Muscle of arm (tissue), 12 donors: ENCODE measurements around the gene BMPR1A. TPM values are rescaled to one million over a fixed set of nuclear protein-coding genes. Genes with fewer than 3 reads are reported as not detected.

Experiments used
- DNase-seq: peaks from one replicate; pipeline ENCODE4 v3.0.0-alpha.2; 2013
- polyA plus RNA-seq, 12 donors: library from polyadenylated mRNA; unstranded; fragments of 120-200 nt; gene quantifications; one replicate each; pipeline ENCODE4 v1.2.1, GENCODE V29; 2013; ENCODE audit not compliant: insufficient read length in 12 of 12

The BMPR1A gene
- polyA plus RNA-seq, 12 donors: 16.3 to 65.1 (median 55.2) TPM; not detected in 1

DNA sequence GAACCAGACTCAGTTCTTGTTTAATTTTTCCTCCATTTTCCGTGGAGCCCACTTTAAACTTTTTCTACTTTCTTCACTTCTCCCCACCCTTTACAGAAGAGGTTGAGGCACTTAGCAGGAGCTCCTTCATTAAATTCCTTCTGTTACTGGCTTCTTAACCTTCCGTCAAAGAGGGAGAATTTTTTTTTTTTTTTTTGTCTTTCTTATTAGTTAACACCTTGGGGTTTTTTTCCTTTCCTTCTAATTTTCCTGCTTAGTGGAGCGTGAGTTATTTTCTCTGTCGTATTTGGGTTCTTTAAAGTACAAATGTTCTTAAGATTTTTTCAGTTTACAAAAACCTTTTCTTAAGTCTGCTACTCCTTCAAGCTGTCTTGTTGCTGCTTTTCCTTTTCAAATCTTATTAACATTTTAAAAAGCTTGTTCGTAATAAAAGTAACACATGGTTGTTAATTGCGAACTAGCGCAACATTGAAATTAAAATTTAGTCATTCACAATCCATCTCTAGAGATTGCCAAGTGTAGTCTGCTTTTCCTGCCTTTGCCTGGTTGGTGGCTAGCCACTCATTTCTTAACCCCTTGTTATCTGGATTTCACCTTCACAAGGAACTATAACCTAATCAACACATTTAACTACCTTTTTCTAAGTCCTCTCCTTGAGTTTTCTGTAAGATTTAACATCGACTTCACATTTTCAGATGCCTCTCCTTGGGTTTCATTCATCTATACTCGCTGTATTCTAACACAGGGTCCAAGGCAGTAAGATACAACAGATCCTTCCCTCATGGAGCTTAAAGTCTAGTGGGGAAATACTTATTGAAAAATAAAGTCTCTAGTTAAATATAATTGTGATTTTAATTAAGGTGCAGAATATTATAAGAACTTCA is 2.0 kb downstream of the BMPR1A start:
- no peak for DNase-seq

DNA sequence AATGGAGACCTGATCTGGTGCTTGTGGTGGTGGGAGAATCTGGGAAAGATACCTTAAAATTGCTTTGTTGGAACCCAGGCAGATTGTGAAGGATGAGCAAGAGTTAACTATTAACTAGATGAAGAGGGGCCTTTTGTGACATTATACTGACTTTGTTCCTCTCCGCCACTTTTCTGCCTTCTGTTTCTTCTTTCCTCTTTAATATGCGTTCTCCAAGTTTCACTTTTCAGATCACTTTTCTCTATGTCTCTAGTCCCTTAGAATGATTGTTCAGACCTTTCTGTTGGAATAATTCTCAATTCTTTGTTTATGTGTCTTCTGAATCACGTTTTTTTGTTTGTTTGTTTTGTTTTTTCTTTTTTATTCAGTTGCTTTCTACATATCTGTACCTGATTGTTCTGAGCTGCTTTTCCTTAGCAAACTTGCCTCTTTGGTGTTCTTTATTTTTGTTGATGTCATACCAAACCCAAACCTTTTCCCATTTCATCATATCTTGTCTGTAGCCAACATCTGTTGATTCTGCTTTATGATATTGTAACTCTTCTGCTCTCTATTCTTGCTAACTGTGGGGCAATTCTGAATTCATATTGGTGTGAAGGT is 2.8 kb downstream of the BMPR1A start:
- no peak for DNase-seq

DNA sequence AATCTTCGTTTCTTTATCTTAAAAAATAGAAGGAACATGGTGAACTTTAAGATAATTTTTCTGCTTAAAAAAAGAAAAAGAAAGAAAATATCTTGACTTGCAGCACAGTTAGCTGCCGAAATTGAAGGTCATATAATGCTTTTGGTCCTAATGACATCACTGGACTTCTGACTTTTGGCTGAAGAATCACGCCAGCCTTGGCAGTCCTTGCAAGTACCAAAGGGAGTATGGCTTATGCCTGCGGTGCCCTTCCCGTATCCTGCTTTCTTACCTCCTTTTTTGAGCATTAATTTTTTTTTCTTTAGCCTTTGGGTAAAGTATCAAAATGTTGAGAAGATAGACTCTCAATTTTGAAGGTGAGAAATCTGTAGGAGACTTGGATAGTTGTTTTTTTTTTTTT is 7.0 kb downstream of the BMPR1A start:
- DNase-seq: no peak

DNA sequence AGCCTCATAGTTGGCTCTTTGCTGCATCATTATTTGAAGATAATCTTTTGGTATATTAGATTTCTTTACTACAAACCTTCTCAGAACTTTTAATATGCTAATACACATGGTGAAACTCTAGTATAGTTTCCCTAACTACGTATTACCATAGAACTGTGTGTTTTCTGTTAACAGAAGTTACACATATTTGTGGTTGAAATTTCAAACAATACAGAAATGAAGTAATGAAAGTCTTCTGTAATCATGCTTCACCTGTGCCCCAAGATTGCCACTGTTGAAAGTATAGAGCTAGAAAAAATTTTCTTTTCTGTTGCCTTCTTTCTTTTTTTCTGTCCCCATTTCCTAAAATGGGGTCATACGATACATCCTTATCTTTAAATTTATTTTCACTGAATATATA is 9.1 kb downstream of the BMPR1A start:
- DNase-seq: no peak

DNA sequence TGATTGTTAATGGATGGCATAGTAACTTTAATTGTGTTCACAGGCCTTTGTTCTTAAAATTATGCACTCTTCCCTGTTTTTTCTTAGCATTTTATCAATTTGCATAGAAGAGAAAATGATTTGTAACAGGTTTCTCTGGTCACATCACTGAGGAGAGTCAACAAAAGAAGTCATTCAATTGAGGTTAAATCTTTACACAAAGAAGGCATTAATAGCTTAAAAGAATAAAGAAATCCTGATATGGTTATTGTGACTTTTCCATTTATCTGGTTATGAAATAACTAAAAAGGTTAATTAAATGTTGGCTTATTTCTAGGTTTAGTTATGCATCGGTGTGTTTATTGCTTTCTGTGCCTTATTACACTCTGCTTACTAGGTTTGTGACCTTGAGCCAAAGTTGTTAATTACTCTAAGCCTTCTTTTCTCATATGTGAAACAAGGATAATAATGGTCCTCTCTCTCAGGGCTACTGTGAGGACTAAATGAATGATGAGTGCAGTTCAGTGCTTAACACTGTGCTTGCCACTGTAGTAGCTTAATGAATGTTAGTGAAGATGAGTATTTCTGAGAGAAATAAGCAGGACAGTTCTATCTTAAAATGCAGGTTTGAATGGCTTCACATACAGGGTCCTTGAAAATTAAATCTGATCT is 12.1 kb downstream of the BMPR1A start:
- no peak for DNase-seq

DNA sequence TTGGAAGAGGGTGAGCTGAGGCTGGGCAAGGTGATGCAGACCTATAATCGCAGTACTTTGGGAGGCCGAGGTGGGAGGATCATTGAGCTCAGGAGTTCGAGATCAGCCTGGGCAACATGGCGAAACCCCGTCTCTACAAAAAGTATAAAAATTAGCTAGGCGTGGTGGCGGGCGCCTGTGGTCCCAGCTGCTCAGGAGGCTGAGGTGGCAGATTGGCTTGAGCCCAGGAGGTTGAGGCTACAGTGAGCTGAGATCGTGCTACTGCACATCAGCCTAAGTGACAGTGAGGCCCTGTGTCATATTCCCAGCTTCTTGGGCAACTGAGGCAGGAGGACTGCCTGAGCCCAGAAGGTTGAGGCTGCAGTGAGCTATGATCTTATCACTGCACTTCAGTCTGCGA is 13.6 kb downstream of the BMPR1A start:
- no peak for DNase-seq

DNA sequence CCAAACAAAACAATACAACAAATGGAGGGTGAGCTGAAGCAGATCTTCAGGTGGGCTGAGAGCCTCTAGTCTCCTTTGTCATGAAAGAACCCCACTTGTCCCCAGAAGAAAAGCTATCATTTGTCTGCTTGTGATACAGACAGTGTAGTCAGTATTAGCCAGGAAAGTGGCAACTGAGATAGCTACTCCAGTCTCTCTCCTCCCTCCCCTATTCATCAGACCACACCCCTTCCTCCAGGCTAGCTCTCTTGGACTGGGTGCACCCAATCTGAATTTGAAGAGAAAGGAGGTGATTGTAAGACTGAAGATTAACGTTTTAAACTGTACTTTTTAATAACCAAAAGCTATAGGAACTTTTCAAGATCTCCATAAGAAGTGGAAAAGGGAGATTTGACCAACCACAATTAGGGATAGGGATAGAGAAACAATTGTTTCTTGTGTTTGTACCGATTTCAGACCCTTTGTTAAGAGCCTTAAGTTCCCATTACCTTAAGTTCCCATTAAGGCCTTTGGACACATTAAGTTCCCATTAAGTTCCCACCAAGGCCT is 14.1 kb downstream of the BMPR1A start:
- DNase-seq: no peak

DNA sequence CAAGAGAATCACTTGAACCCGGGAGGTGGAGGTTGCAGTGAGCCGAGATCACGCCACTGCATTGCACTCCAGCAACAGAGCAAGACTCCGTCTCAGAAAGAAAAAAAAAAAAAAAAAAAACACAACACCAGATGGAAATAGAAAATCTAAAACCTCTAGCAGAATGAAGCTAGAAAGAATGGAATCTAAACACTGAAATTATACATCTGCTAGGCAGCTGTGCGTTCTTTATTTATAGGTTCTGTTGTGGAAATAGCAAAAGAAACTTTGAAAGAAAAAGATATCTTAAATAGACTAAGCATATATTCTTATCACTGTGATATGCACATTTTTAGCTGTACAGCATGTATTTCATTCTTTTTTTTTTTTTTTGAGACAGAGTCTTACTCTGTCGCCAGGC is 17.1 kb downstream of the BMPR1A start:
- DNase-seq: no peak

DNA sequence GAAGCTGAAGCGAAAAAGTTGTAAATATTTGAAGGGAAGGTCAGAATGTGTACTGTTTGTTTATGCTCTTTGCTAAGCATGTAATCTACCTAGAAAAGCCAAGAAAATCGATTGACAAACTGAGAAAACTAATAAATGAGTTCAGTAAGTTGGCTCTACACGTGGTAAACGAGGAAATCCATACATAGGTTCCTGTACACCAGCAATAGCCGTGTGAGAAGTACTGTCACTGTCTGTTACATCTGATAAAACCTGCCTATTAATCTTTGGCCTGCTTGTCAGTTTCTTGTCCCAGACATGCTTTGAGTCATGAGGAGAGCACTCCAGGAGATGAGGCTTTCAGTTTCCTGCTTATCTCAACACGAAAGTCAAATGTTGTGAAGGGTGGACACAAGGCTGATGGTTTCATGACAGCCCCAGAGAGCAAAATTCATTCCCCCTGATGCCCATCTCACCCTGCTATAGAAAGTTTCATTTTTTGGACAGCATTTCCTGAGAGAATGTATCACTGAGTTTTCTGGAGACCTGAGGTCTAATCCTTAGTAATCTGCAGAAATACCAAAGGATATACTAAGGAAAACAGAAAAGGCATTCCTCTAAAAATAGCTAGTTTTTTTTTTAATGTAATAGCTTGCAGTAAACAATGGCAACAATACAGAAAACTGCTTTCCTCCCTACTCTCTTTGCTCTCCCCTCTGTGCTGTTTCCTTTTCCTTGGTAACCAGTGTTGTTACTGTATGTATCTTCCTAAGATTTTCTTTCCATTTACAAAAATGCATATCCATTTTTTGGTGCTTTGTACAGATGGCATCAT is 18.8 kb downstream of the BMPR1A start:
- DNase-seq: no peak

DNA sequence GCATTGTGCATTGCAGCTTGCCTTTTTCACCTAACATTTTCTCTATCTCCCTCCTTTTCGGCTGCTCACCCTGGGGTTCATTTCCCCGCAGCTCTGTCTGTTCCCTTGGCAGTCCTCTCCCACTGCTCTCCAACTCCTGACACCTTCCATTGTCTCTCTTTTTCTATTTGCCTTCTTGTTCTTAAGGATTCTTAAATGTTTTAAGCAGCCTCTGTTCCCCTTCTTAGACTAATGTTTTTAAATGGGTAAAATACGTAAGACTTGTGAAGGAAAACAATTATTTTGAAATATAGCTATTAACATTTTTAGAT is 19.4 kb downstream of the BMPR1A start:
- DNase-seq: no peak

DNA sequence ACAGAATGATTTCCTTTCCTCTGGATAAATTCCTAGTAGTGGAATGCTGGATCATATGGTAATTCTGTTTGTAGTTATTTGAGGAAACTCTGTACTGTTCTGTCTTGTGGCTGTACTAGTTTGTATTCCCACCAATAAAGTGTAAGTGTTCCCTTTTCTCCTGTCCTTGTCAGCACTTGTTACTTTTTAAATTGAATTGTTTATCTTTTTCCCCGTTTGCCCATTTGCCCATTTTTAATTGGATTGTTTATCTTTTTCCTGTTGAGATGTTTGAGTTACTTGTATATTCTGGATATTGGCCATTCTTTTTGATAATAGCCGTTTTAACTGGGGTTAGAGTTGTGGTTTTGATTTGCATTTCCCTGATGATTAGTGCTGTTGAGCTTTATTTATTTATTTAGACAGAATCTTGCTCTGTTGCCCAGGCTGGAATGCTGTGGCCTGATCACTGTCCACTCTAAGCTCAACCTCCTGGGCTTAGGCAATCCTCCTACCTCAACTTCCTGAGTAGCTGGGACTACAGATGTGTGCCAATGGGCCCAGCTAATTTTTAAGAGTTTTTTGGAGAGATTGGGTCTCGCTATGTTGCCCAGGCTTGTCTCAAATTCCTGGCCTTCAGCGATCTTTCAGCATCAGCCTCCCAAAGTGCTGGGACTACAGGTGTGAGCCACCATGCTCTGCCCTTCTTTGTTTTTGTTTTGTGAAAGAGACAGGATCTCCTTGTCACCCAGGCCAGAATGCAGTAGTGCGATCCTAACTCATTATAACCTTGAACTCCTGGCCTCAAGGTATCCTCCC is 23.0 kb downstream of the BMPR1A start:
- no peak for DNase-seq

DNA sequence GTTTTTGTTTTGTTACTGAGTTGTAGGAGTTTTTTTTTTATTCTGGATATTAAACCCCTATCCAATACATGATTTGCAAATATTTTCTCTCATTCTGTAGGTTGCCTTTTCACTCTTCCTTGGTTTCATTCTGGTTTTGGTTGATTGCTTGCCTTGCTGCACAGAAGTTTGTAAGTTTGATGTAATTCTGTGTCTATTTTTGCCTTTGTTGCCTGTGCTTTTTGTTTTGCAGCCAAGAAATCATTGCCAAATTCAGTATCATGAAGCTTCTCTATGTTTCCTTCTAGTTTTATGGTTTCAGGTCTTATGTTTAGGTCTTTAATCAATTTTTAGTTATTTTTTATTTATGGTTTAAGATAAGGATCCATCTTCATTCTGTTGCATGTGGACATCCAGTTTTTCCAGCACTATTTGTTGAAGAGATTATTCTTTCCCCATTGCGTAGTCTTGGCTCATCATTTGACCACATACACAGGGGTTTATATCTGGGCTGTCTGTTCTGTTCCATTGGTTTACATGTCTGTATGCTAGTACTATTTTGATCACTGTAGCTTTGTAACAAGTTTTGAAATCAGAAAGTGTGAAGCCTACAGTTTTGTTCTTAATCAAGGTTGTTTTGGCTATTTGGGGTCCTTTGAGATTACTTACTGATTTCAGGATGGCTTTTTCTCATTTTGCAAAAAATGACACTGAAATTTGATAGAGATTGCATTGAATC is 26.4 kb downstream of the BMPR1A start:
- no peak for DNase-seq

DNA sequence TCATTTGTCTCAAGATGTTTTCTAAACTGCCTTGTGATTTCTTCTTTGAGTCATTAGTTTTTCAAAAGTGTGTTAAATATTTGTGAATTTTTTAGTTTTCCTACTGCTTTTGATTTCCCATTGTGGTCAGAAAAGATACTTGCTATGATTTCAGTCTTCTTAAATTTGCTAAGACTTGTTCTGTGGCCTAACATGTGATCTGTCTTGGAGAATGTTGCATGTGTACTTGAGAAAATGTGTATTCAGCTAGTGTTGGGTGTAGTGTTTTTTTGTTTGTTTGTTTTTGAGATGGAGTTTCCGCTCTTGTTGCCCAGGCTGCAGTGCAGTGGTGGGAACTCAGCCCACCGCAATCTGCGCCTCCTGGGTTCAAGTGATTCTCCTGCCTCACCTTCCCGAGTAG is 28.6 kb downstream of the BMPR1A start:
- DNase-seq: no peak

DNA sequence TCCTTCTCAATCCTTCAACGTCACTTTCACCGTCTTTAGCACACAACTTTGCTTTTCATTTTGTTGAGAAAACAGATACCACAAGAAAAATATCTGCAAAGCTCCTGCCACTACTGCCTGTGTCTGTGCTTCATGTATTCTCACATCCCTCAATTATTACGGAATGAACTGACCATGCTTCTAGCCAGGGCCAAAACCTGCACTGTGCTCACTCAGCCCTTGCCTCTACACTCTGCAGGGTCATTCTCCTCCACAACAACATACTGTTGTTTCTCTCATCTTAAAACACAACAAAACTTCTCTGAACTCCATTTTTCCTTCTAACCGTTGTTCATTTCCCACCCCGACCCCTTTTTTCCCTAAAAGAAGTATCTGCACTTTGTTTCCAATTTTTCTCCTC is 29.5 kb downstream of the BMPR1A start:
- no peak for DNase-seq

DNA sequence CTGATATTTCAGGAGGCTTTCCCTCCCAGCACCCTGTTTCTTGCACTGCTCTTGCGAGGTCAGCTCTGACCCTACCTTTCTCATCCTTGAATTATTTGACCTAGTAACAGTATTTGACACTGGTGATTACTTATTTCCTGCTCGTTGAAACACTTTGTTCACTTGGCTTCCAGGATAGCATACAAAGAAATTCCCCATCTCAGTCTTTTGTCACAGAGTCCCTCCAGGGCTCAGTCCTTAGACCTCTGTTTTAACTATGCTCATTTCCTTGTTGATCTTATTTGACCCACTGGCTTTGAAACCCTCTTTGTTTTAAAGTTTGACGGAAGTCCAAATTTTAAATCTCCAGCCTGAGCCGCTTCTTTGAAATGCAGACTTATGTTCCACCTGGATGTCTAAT is 29.9 kb downstream of the BMPR1A start:
- DNase-seq: no peak

DNA sequence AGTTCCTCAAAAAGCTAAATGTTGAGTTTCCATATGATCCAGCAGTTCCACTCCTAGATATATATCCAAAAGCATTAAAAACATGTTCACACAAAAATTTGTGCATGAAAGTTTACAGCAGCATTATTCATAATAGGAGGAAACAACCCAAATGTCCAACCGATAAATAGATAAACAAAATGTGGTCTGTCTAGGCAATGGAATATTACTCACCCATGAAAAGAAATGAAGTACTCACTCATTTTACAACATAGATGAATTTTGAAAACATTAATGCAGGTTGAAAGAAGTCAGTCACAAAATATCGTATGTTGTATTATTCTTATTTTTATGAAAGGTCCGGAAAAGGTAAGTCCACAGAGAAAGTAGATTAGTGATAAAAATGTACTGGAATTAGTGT is 34.0 kb downstream of the BMPR1A start:
- no peak for DNase-seq

DNA sequence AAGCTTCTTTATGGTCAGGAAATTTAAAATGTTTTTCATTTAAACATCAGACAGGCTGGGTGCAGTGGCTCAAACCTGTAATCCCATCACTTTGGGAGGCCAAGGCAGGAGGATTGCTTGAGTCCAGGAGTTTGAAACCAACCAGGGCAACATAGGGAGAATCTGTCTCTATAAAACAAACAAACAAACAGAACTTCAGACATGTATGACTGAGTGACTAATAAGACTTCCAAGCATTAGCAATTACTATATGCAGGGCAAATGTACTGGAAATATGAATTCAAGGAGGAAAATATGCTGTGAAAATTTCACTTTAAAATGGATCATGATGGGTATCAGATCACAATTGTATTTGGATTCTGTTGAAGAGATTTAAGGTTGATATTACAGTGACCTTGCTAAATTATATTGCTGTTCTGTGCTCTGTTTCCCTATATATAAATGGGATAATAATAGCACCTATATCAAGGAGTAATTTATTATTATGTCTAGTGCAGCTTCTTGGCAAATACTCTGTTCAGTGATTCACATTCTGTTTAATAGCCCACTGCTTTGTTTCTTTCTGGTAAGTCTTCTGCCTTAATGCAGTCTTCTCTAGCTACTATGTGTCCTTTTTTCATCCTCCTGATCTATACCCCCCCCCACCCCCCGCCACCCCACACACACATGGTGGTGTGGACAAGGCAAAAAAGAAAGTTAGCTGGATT is 36.2 kb downstream of the BMPR1A start:
- DNase-seq: no peak

DNA sequence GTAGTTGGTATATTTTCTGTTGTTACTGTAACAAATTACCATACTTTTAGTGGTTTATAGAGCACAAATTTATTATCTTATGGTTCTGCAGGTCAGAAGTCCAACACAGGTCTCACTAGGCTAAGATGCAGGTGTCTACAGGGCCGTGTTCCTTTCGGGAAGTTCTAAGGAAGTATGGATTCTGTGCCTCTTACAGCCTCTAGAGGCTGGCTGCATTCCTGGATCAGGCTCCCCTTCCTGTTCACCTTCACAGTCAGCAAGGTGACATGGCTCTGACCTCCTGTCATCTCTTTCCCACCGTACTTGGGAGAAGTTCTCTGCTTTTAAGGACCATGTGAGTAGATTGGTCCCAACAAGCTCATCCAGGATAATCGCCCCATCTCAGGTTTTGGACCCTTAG is 37.3 kb downstream of the BMPR1A start:
- DNase-seq: no peak

DNA sequence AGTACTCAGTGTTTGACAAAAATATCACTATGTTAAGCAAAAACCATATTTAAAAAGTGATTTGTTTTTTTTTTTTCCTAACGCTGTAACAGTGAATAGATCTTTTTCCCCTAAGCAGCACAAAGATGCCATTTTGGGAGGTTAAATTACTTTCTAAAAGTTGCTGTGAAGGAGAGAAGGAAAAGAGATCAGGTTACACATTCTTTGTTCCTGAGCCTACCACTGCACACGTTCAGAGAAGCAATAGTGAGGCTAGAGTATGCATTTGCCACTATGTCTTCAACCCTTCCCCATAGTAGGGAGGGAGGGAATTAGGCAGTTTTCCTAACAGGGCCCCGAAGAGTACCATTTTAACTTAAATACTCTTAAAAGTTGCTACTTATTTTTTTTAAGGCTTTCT is 38.9 kb downstream of the BMPR1A start:
- DNase-seq: peak; percentile 38

DNA sequence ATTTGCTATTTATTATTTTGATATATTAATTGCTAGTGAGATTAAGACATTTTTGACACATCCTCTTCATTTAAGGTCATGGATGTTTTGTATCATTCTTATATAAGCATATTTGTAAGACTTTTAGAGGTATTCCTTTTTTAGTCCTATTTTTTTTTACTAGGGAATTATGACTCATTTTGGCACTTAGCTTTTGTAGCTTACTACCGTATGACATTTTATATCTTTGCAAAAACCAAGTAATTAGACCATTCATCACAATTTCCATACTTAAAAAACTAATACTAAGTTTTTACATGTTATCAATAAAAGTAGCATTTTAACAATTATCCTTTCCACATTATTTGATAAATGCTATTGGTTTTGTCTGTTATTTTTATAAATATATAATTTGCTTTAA is 41.6 kb downstream of the BMPR1A start:
- DNase-seq: no peak
